Measurements from ENCODE around the gene CACNB2. TPM values are rescaled to one million over a fixed set of nuclear protein-coding genes. Genes with fewer than 3 reads are reported as not detected.
A peak's percentile ranks its signal among the peaks of the same experiment; 100 is the strongest.

CACNB2 gene
- total and polyA plus RNA-seq, 4 donors, result 0.90 to 23.9 (median 3.7) TPM

DNA sequence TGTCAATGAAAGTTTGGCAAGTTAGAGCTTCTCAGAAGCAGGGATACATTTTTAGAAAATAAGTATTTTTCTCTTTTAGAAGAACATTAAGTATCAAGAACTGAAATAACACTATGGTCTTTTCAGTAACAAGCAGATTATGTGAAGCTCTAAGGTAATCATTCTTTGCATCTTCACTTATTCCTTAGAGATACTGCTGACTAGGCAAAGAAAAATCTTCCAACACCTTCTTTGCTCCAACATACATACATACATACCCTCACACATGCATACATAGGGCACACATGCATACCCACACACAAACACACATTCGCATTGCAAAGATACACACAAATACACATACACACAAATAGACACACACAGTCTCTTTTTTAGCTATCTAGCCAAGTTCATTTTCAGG, 37.8 kb upstream of the CACNB2 start:
- Histone ChIP-seq H3K9me3 (ENCODE audit: control insufficient read depth in 4 of 4, insufficient read depth in 3 of 4, low read length in 3 of 4) (no peaks in the 10 kb centered on the region), H3K9ac (ENCODE audit: insufficient read depth in 1 of 2, low read length in 2 of 2) (no peak overlapping the region), H3K27me3 (ENCODE audit: control insufficient read depth in 3 of 3, insufficient read depth in 3 of 3, low read length in 2 of 3) (no peaks in the 10 kb centered on the region), H3K27ac (ENCODE audit: low read depth in 1 of 2, low read length in 1 of 2) (no peak overlapping the region), H3K36me3 (ENCODE audit: control insufficient read depth in 4 of 4, insufficient read depth in 4 of 4, low read length in 4 of 4) (no peaks in the 10 kb centered on the region), H3K4me3 (no peak overlapping the region), H3K4me1 (ENCODE audit: control insufficient read depth in 5 of 5, insufficient read depth in 5 of 5, low read length in 5 of 5) (peaks cover 0 to 2% (median 0%) of the 10 kb centered on the region in 5 donors)
- DNase-seq (no peak), ATAC-seq (ENCODE audit: insufficient read depth, low FRiP score) (no peak)
- no peak for TF ChIP-seq CTCF (IDR thresholded peaks at IDR 0.05; ENCODE audit: control extremely low read depth, extremely low read depth)
- WGBS, 2 donors, result 94 to 96% methylated on average over 1 of the region's 1 CpG

GRCh38 chr10:18104223-18104872, 35.9 kb upstream of the CACNB2 start:
- WGBS, 2 donors, result 67 to 68% methylated on average over 10 of the region's 10 CpGs

DNA sequence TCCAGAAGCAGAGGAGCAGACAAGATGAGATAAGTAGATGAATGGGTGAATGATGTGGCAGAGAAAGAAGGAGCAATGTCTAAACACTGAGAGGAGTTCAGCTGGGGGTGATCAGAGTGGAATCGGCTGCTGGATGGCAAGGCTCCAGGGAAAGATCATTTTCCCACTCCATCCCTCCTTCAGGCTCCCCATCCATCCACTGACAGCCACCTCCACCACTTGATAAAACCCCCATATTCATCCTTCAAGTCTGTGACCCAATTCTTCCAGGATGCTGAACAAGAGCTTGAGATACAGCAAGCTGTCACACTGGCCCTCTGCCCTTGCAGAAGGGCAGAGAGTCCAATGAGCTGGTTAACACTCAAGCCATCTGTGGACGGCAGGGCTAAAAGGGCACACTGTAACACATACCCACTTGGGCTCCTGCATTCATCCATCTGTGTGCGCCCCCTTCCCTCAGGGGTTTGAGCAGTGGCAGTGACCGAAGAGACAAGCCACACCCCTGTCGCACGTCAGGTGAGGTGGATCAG, 30.8 kb upstream of the CACNB2 start:
- no peaks in the 10 kb centered on the region for H3K36me3 ChIP-seq (ENCODE audit: control insufficient read depth in 4 of 4, insufficient read depth in 4 of 4, low read length in 4 of 4)
- 71 to 83% methylated on average over 6 of the region's 6 CpGs for WGBS, 2 donors
- no peaks in the 10 kb centered on the region for H3K9me3 ChIP-seq (ENCODE audit: control insufficient read depth in 4 of 4, insufficient read depth in 3 of 4, low read length in 3 of 4)
- H3K27me3 ChIP-seq (ENCODE audit: control insufficient read depth in 3 of 3, insufficient read depth in 3 of 3, low read length in 2 of 3), result no peaks in the 10 kb centered on the region
- H3K9ac ChIP-seq (ENCODE audit: insufficient read depth in 1 of 2, low read length in 2 of 2), result no peak overlapping the region
- peak; percentile 72 to 86 (median 86) for DNase-seq
- no peak for ATAC-seq (ENCODE audit: insufficient read depth, low FRiP score)
- TF ChIP-seq CTCF (IDR thresholded peaks at IDR 0.05; ENCODE audit: control extremely low read depth, extremely low read depth), result no peak
- peaks cover 0 to 7% (median 0%) of the 10 kb centered on the region in 5 donors for H3K4me1 ChIP-seq (ENCODE audit: control insufficient read depth in 5 of 5, insufficient read depth in 5 of 5, low read length in 5 of 5)
- no peak overlapping the region for H3K27ac ChIP-seq (ENCODE audit: low read depth in 1 of 2, low read length in 1 of 2)
- H3K4me3 ChIP-seq, result no peak overlapping the region

More at GRCh38 chr10:18104223-18104872, 35.9 kb upstream of the CACNB2 start:
- Histone ChIP-seq H3K4me1 (ENCODE audit: control insufficient read depth in 5 of 5, insufficient read depth in 5 of 5, low read length in 5 of 5) (peaks cover 0 to 3% (median 0%) of the 10 kb centered on the region in 5 donors), H3K4me3 (no peak overlapping the region), H3K9ac (ENCODE audit: insufficient read depth in 1 of 2, low read length in 2 of 2) (no peak overlapping the region), H3K27me3 (ENCODE audit: control insufficient read depth in 3 of 3, insufficient read depth in 3 of 3, low read length in 2 of 3) (no peaks in the 10 kb centered on the region), H3K9me3 (ENCODE audit: control insufficient read depth in 4 of 4, insufficient read depth in 3 of 4, low read length in 3 of 4) (no peaks in the 10 kb centered on the region), H3K36me3 (ENCODE audit: control insufficient read depth in 4 of 4, insufficient read depth in 4 of 4, low read length in 4 of 4) (no peaks in the 10 kb centered on the region), H3K27ac (ENCODE audit: low read depth in 1 of 2, low read length in 1 of 2) (no peak overlapping the region)
- TF ChIP-seq CTCF (IDR thresholded peaks at IDR 0.05; ENCODE audit: control extremely low read depth, extremely low read depth), result no peak
- peak; percentile 24 to 47 (median 26) for DNase-seq
- no peak for ATAC-seq (ENCODE audit: insufficient read depth, low FRiP score)

Measured in lung (tissue), 12 donors.